Lower leg skin (tissue), 4 donors: Measurements from ENCODE around the gene HP1BP3. TPM values are rescaled to one million over a fixed set of nuclear protein-coding genes. Genes with fewer than 3 reads are reported as not detected.

ENCODE experiments used
- DNase-seq, 2 donors: peaks; one replicate each; pipeline ENCODE4 v3.0.0-alpha.2; 2019; ENCODE audit warnings: low spot score in 2 of 2
- H3K4me3 ChIP-seq: fragments of 200-600 bp; sonication (generic); 2 replicates; pipeline ENCODE4 v1.5.1; 2017; ENCODE audit warnings: mild to moderate bottlenecking, low read depth; ENCODE audit not compliant: poor library complexity, severe bottlenecking
- POLR2A ChIP-seq, 2 donors: fragments of 450-650 bp; IDR thresholded peaks; one replicate each; pipeline ENCODE4 v1.6.1; 2016 to 2017; ENCODE audit warnings: antibody characterized with exemption in 2 of 2, mild to moderate bottlenecking in 1 of 2, moderate library complexity in 1 of 2
- WGBS, 2 donors: methylation state at CpG; one replicate each; pipeline ENCODE4 v1.1.5; 2018; 5-methylcytosine and 5-hydroxymethylcytosine counted together
- intact Hi-C: fragments of 100-400 bp; cut with DNase I; formaldehyde crosslinking; loops from one replicate; pipeline ENCODE4 v1.15.0; 2023; ENCODE audit warnings: low total_unique reads
- total RNA-seq, 4 donors: library from RNA; depleted of rRNA; stranded (reverse); fragments of >200 nt; gene quantifications; one replicate each; pipeline ENCODE4 v1.1.0, GENCODE V29; 2016
- TF ChIP-seq, protein P1 (sequence below), 3 donors: fragments of 450-650 bp; IDR thresholded peaks; one replicate each; pipeline ENCODE4 v1.5.1; 2016; ENCODE audit warnings: antibody characterized with exemption in 3 of 3, mild to moderate bottlenecking in 3 of 3, moderate library complexity in 2 of 3

HP1BP3 gene
- total RNA-seq, 4 donors from 2014 or later = 154 to 242 (median 190) TPM

DNA sequence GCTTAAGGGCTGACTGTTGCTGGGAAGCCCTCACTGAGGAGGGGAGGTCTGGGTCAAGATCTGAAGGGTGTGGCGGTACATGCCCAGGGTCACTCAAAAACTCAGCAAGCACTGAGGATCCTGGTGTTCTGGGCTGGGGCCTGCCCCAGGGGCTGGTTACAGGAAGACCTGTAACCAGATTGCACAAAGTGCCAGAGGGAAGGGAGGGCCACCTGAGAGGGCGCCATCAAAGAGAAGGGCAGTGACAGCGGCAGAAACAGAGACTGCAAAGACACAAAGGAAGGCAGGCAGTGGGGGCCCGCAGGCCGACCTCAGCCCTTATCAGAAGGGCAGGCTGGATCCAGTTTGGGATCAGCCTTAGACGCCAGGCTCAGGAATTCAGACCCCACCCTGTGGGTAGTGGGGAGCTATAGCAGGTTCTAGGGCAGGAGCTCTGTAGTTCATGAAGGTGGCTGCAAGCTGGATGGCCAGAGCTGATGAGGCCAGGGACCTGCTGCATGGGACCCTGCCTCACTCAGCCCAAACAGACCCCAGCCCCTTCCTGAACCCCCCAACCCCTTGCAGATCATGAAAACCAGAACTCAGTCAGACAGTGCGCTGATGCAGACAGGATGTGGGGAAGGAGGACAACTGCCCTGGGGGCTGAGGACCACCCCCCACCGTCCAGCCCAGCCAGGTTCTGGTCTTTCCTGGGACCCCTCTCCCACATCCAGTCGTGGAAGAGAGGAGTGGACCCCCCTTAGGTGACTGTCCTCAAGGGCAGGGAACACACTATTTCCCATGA, 58.5 kb downstream of the HP1BP3 start:
- intact Hi-C loops = no loop called here
- TF ChIP-seq POLR2A (IDR thresholded peaks at IDR 0.05) = no peak
- TF ChIP-seq, protein P1, sequence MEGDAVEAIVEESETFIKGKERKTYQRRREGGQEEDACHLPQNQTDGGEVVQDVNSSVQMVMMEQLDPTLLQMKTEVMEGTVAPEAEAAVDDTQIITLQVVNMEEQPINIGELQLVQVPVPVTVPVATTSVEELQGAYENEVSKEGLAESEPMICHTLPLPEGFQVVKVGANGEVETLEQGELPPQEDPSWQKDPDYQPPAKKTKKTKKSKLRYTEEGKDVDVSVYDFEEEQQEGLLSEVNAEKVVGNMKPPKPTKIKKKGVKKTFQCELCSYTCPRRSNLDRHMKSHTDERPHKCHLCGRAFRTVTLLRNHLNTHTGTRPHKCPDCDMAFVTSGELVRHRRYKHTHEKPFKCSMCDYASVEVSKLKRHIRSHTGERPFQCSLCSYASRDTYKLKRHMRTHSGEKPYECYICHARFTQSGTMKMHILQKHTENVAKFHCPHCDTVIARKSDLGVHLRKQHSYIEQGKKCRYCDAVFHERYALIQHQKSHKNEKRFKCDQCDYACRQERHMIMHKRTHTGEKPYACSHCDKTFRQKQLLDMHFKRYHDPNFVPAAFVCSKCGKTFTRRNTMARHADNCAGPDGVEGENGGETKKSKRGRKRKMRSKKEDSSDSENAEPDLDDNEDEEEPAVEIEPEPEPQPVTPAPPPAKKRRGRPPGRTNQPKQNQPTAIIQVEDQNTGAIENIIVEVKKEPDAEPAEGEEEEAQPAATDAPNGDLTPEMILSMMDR (IDR thresholded peaks at IDR 0.05) = no peak
- H3K4me3 ChIP-seq = no peak overlapping the region
- whole genome bisulfite sequencing, 2 donors = 60 to 70% methylated on average over 9 of the region's 9 CpGs
- peak in 1 of 2 donors; percentile 66 for DNase-seq

DNA sequence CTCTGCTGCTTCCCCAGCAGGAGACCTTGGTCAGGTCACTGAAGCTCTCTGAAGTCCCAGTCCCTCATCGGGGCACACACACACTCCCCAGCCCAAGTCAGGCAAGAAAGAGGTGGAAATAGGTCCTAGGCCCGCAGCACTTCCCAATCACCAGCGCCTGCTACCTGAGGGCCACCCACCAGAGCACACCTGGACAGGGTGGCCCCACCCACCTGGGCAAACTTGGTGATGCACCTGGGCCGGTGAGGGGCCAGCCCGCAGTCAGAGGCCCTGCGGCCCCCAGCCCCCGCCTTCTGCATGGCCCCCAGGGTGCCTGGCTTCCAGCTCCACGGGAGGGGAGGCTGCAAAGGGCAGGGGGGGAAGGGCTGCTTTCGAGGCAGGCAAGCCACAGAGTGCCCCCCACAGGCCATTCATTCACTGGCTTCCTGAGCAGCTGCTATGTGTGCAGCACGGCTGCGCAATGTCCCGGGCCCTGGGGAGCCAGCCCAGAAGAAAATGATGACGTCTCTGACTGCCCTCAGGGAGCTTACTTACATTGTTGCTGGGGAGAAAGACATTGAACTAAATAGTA, 59.3 kb downstream of the HP1BP3 start:
- peak in 1 of 2 donors; percentile 80 for DNase-seq
- 67 to 72% methylated on average over 10 to 12 of the region's 13 CpGs for WGBS, 2 donors
- no peak for TF ChIP-seq POLR2A (IDR thresholded peaks at IDR 0.05)
- TF ChIP-seq, protein P1 (IDR thresholded peaks at IDR 0.05) = no peak
- intact Hi-C loops = no loop called here
- H3K4me3 ChIP-seq = no peak overlapping the region

DNA sequence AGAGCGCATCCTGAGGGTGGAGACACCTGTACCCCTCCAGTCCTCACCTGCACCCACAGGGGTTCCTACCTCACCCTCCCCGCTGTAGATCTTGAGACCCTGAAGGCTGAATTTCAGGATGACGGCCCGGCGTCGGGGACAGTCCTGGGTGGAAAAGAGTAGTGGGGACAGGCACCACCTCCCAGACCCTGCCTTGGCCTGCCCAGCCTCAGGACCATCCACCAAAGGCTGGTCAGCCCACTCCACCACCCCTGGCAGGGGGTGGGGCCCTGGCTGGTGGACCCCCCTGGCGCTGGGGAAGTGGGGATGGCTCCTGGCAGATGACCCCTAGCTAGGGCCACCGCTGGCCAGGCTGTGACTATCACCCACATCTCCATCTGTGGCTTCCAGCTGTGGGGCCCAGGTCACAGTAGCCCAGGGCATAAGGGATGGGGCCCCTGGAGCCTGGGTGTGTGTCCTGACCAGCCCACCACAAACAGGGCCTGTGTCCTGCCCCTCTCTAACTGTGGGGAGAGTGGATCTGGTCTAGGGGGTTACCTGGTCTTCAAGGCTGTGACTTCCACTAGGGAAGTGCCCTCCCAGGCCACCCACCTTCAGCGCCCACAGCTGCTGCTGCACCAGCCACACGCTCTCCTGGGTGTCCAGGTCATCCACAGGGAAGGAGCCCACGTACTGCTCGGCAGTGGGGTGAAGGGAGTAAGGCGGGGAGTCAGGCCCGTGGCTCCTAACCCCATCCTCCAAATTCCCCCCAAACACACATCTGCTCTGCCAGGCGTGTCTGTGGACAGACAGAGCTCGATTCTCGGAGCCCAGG, 60.0 kb downstream of the HP1BP3 start:
- intact Hi-C loops = no loop called here
- no peak overlapping the region for H3K4me3 ChIP-seq
- DNase-seq = peak in 1 of 2 donors; percentile 72
- TF ChIP-seq POLR2A (IDR thresholded peaks at IDR 0.05) = no peak
- TF ChIP-seq, protein P1 (IDR thresholded peaks at IDR 0.05) = no peak
- WGBS, 2 donors = 88 to 93% methylated on average over 16 to 17 of the region's 17 CpGs

DNA sequence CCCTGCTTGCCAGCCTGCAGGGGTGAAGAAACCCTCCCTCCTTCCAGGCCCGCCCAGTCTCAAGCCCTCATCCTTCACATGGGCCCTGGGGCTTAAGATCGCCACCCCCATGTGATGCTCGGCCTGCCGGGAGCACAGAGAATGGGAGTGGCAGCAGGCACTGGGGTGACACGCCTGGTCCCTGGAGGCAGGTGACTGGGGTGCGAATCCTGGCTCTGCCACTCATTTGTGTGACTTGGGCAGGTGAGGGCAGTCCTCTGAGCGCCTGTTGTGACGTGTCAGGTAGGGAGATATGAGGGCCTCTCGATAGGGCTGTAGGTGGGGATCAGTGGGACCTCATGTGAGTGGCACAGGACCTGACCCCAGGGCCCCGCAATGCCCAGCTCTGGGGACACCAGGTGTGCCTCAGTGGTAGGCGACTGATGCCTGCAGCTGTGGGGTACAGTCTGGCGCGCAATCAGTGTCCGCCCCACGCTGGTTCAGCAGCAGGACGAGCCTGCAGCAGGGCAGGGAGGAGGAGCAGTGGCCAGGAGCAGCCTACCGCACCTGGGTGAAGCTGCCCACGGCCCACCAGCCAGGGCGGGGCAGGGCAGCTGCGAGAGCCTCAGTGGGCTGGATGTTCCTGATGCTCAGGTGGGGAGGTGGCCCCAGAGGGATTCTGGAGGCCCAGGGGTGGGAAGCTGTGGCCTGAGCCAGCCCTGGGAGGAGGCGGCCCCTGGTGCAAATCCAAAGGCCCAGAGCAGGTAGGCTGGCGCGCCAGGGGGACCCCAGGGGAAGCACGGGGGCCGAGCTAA, 60.8 kb downstream of the HP1BP3 start:
- intact Hi-C loops = no loop called here
- H3K4me3 ChIP-seq = no peak overlapping the region
- TF ChIP-seq, protein P1 (IDR thresholded peaks at IDR 0.05) = no peak
- no peak for TF ChIP-seq POLR2A (IDR thresholded peaks at IDR 0.05)
- 67 to 79% methylated on average over 21 to 24 of the region's 25 CpGs for WGBS, 2 donors
- DNase-seq = peak in 1 of 2 donors; percentile 77
